ENCODE data around the gene ZBTB6. TPM values are rescaled to one million over a fixed set of nuclear protein-coding genes. Genes with fewer than 3 reads are reported as not detected.
A peak's percentile ranks its signal among the peaks of the same experiment; 100 is the strongest.

ZBTB6 gene
- total RNA-seq, 1 donor from 2014 or later: 9.0 TPM

- DNase-seq (ENCODE audit: low spot score, unreplicated experiment): no peak
- H3K9me3 Mint-ChIP-seq (ENCODE audit: low read depth): no peaks in the 10 kb centered on the region
- peak overlapping the region; percentile 92 for H3K4me3 Mint-ChIP-seq (ENCODE audit: low read depth)
- peak overlapping the region; percentile 99 for H3K27ac Mint-ChIP-seq
- no peaks in the 10 kb centered on the region for H3K27me3 Mint-ChIP-seq
- TF ChIP-seq CTCF (IDR thresholded peaks at IDR 0.05; ENCODE audit: unreplicated experiment): no peak
- peaks cover 5% of the 10 kb centered on the region for H3K36me3 Mint-ChIP-seq (ENCODE audit: insufficient read depth)
- peaks cover 26% of the 10 kb centered on the region for H3K4me1 Mint-ChIP-seq (ENCODE audit: low read depth)
These were observed 28.6 kb upstream of the ZBTB6 start for GRCh38 chr9:122941582-122942234.

GRCh38 chr9:122940749-122941581, 27.8 kb upstream of the ZBTB6 start, which contains the start of gene RABGAP1:
TSS of gene RABGAP1 (plus strand) at chr9:122941020. CDS start at chr9:122957060, 16,040 bp downstream.
- peaks cover 8% of the 10 kb centered on the region for H3K36me3 Mint-ChIP-seq (ENCODE audit: insufficient read depth)
- no peak for TF ChIP-seq CTCF (IDR thresholded peaks at IDR 0.05; ENCODE audit: unreplicated experiment)
- H3K4me3 Mint-ChIP-seq (ENCODE audit: low read depth): peak within 1 kb of the TSS; percentile 92
- no peaks in the 10 kb centered on the region for H3K27me3 Mint-ChIP-seq
- peak within 1 kb of the TSS; percentile 99 for H3K27ac Mint-ChIP-seq
- peaks cover 26% of the 10 kb centered on the region for H3K4me1 Mint-ChIP-seq (ENCODE audit: low read depth)
- DNase-seq (ENCODE audit: low spot score, unreplicated experiment): peak; percentile 97
- no peaks in the 10 kb centered on the region for H3K9me3 Mint-ChIP-seq (ENCODE audit: low read depth)

GRCh38 chr9:122940454-122940748, 27.3 kb upstream of the ZBTB6 start:
- Mint-ChIP-seq H3K27ac (peak overlapping the region; percentile 90), H3K36me3 (ENCODE audit: insufficient read depth) (peaks cover 8% of the 10 kb centered on the region), H3K9me3 (ENCODE audit: low read depth) (no peaks in the 10 kb centered on the region), H3K4me1 (ENCODE audit: low read depth) (peaks cover 21% of the 10 kb centered on the region), H3K4me3 (ENCODE audit: low read depth) (peak overlapping the region; percentile 92), H3K27me3 (no peaks in the 10 kb centered on the region)
- TF ChIP-seq CTCF (IDR thresholded peaks at IDR 0.05; ENCODE audit: unreplicated experiment): no peak
- DNase-seq (ENCODE audit: low spot score, unreplicated experiment): no peak

GRCh38 chr9:122939601-122940000, 26.5 kb upstream of the ZBTB6 start:
- no peak for TF ChIP-seq CTCF (IDR thresholded peaks at IDR 0.05; ENCODE audit: unreplicated experiment)
- DNase-seq (ENCODE audit: low spot score, unreplicated experiment): no peak
- Mint-ChIP-seq H3K27me3 (no peaks in the 10 kb centered on the region), H3K27ac (peak overlapping the region; percentile 60), H3K4me1 (ENCODE audit: low read depth) (peaks cover 19% of the 10 kb centered on the region), H3K36me3 (ENCODE audit: insufficient read depth) (peaks cover 9% of the 10 kb centered on the region), H3K9me3 (ENCODE audit: low read depth) (no peaks in the 10 kb centered on the region), H3K4me3 (ENCODE audit: low read depth) (no peak overlapping the region)

- no peak for TF ChIP-seq CTCF (IDR thresholded peaks at IDR 0.05; ENCODE audit: unreplicated experiment)
These were observed 23.8 kb upstream of the ZBTB6 start for GRCh38 chr9:122936883-122937282.

More at GRCh38 chr9:122936883-122937282, 23.8 kb upstream of the ZBTB6 start:
- H3K27ac Mint-ChIP-seq: peak overlapping the region; percentile 52
- no peak overlapping the region for H3K4me3 Mint-ChIP-seq (ENCODE audit: low read depth)
- H3K4me1 Mint-ChIP-seq (ENCODE audit: low read depth): peaks cover 20% of the 10 kb centered on the region
- H3K9me3 Mint-ChIP-seq (ENCODE audit: low read depth): no peaks in the 10 kb centered on the region
- no peaks in the 10 kb centered on the region for H3K27me3 Mint-ChIP-seq
- DNase-seq (ENCODE audit: low spot score, unreplicated experiment): no peak
- H3K36me3 Mint-ChIP-seq (ENCODE audit: insufficient read depth): peaks cover 9% of the 10 kb centered on the region
